Measurements from ENCODE around the gene RNMT.

Gene RNMT

GRCh38 chr18:13716916-13717315, 9.6 kb upstream of the RNMT start:
- no peak for TF ChIP-seq CTCF (IDR thresholded peaks at IDR 0.05; ENCODE audit: borderline replicate concordance, insufficient read depth, low read depth, low read length)
- H3K4me3 ChIP-seq (ENCODE audit: low read depth, low read length), result no peak overlapping the region

GRCh38 chr18:13720123-13720522, 6.3 kb upstream of the RNMT start:
- TF ChIP-seq CTCF (IDR thresholded peaks at IDR 0.05; ENCODE audit: borderline replicate concordance, insufficient read depth, low read depth, low read length), result no peak
- no peak overlapping the region for H3K4me3 ChIP-seq (ENCODE audit: low read depth, low read length)

- TF ChIP-seq CTCF (IDR thresholded peaks at IDR 0.05; ENCODE audit: borderline replicate concordance, insufficient read depth, low read depth, low read length), result no peak
- H3K4me3 ChIP-seq (ENCODE audit: low read depth, low read length), result no peak overlapping the region
These were observed 5.6 kb upstream of the RNMT start for GRCh38 chr18:13720847-13721246.

- TF ChIP-seq CTCF (IDR thresholded peaks at IDR 0.05; ENCODE audit: borderline replicate concordance, insufficient read depth, low read depth, low read length), result no peak
These were observed 774 bp upstream of the RNMT start for GRCh38 chr18:13725566-13726231.

GRCh38 chr18:13726972-13727331, 479 bp downstream of the RNMT start:
- H3K4me3 ChIP-seq (ENCODE audit: low read depth, low read length), result peak overlapping the region; percentile 96
- TF ChIP-seq CTCF (IDR thresholded peaks at IDR 0.05; ENCODE audit: borderline replicate concordance, insufficient read depth, low read depth, low read length), result no peak

More at GRCh38 chr18:13725566-13726231, 774 bp upstream of the RNMT start:
- H3K4me3 ChIP-seq (ENCODE audit: low read depth, low read length), result peak overlapping the region; percentile 96

GRCh38 chr18:13730481-13730880, 4.0 kb downstream of the RNMT start:
- no peak overlapping the region for H3K4me3 ChIP-seq (ENCODE audit: low read depth, low read length)
- no peak for TF ChIP-seq CTCF (IDR thresholded peaks at IDR 0.05; ENCODE audit: borderline replicate concordance, insufficient read depth, low read depth, low read length)

- no peak overlapping the region for H3K4me3 ChIP-seq (ENCODE audit: low read depth, low read length)
- no peak for TF ChIP-seq CTCF (IDR thresholded peaks at IDR 0.05; ENCODE audit: borderline replicate concordance, insufficient read depth, low read depth, low read length)
These were observed 9.2 kb downstream of the RNMT start for GRCh38 chr18:13735681-13736080.
